NCI-H2171 treated with DMSO at 0.1 percent for 48 hours (cell line): ENCODE data around the gene KIF5C.
A peak's percentile ranks its signal among the peaks of the same experiment; 100 is the strongest.

Experiments
- DNase-seq: peaks from one replicate; lab custom pipeline; 2025; lab: John Stamatoyannopoulos, UW

The KIF5C gene

GRCh38 chr2:149042881-149043280, 167.9 kb downstream of the KIF5C start:
- DNase-seq: no peak

- DNase-seq: no peak
Measured at GRCh38 chr2:149044500-149044899, 169.5 kb downstream of the KIF5C start.

- DNase-seq: no peak
Measured at GRCh38 chr2:149047118-149047517, 172.1 kb downstream of the KIF5C start.

GRCh38 chr2:149049142-149049541, 174.1 kb downstream of the KIF5C start:
- DNase-seq: no peak

- DNase-seq: no peak
Measured at GRCh38 chr2:149050188-149050587, 175.2 kb downstream of the KIF5C start.

GRCh38 chr2:149055751-149056150, 180.7 kb downstream of the KIF5C start:
- no peak for DNase-seq

- no peak for DNase-seq
Measured at GRCh38 chr2:149056541-149057255, 181.7 kb downstream of the KIF5C start.

- no peak for DNase-seq
Measured at GRCh38 chr2:149057401-149057800, 182.4 kb downstream of the KIF5C start.

- no peak for DNase-seq
Measured at GRCh38 chr2:149058936-149059335, 183.9 kb downstream of the KIF5C start.

GRCh38 chr2:149059822-149060221, 184.8 kb downstream of the KIF5C start:
- no peak for DNase-seq

GRCh38 chr2:149061133-149061745, 186.2 kb downstream of the KIF5C start:
- DNase-seq: peak; percentile 39

GRCh38 chr2:149062531-149062930, 187.5 kb downstream of the KIF5C start:
- DNase-seq: no peak

GRCh38 chr2:149063177-149063576, 188.2 kb downstream of the KIF5C start:
- DNase-seq: no peak

- DNase-seq: peak; percentile 12
Measured at GRCh38 chr2:149064365-149064841, 189.4 kb downstream of the KIF5C start.

GRCh38 chr2:149064856-149065630, 190.0 kb downstream of the KIF5C start:
- no peak for DNase-seq

GRCh38 chr2:149068225-149068995, 193.4 kb downstream of the KIF5C start:
- DNase-seq: no peak

- DNase-seq: no peak
Measured at GRCh38 chr2:149068996-149069888, 194.2 kb downstream of the KIF5C start.

- no peak for DNase-seq
Measured at GRCh38 chr2:149070681-149071320, 195.8 kb downstream of the KIF5C start.

- no peak for DNase-seq
Measured at GRCh38 chr2:149075105-149075504, 200.1 kb downstream of the KIF5C start.

GRCh38 chr2:149075853-149076252, 200.8 kb downstream of the KIF5C start:
- no peak for DNase-seq
